GM18517 (cell line): Measurements from ENCODE around the gene RGS1.

Source experiments
- ATAC-seq: cut with Tn5 transposase; IDR thresholded peaks from one replicate; pipeline ENCODE4 v1.9.1; 2021; ENCODE audit warnings: mild to moderate bottlenecking, moderate library complexity; ENCODE audit not compliant: unreplicated experiment

Gene RGS1

GRCh38 chr1:192575499-192576189, at the start of gene RGS1:
RGS1 (plus strand) TSS chr1:192575773; CDS start chr1:192575793, 20 bp downstream.
- ATAC-seq, result peak; percentile 92

- ATAC-seq, result no peak
Observed at GRCh38 chr1:192527111-192527795, 48.3 kb upstream of the RGS1 start.

- peak; percentile 34 for ATAC-seq
Observed at GRCh38 chr1:192527950-192528349, 47.6 kb upstream of the RGS1 start.

GRCh38 chr1:192529031-192529755, 46.4 kb upstream of the RGS1 start:
- no peak for ATAC-seq

- ATAC-seq, result no peak
Observed at GRCh38 chr1:192529811-192530210, 45.8 kb upstream of the RGS1 start.

- ATAC-seq, result peak; percentile 98
Observed at GRCh38 chr1:192530254-192530653, 45.3 kb upstream of the RGS1 start.

- peak; percentile 42 for ATAC-seq
Observed at GRCh38 chr1:192531037-192531703, 44.4 kb upstream of the RGS1 start.

GRCh38 chr1:192534666-192535065, 40.9 kb upstream of the RGS1 start:
- ATAC-seq, result no peak

- ATAC-seq, result no peak
Observed at GRCh38 chr1:192535916-192536664, 39.5 kb upstream of the RGS1 start.

GRCh38 chr1:192538407-192539296, 36.9 kb upstream of the RGS1 start:
- ATAC-seq, result peak; percentile 95

- ATAC-seq, result no peak
Observed at GRCh38 chr1:192539297-192540092, 36.1 kb upstream of the RGS1 start.

GRCh38 chr1:192543445-192543844, 32.1 kb upstream of the RGS1 start:
- no peak for ATAC-seq

GRCh38 chr1:192545896-192546521, 29.6 kb upstream of the RGS1 start:
- ATAC-seq, result peak; percentile 58

- ATAC-seq, result no peak
Observed at GRCh38 chr1:192546596-192547190, 28.9 kb upstream of the RGS1 start.

- no peak for ATAC-seq
Observed at GRCh38 chr1:192547501-192547900, 28.1 kb upstream of the RGS1 start.

- no peak for ATAC-seq
Observed at GRCh38 chr1:192549937-192550336, 25.6 kb upstream of the RGS1 start.

GRCh38 chr1:192550922-192551534, 24.5 kb upstream of the RGS1 start:
- ATAC-seq, result peak; percentile 55
